ENCODE measurements around the gene DOK5. TPM values are rescaled to one million over a fixed set of nuclear protein-coding genes. Genes with fewer than 3 reads are reported as not detected.

Gene DOK5
- total RNA-seq, 1 experiment from 2014 or later = not detected

DNA sequence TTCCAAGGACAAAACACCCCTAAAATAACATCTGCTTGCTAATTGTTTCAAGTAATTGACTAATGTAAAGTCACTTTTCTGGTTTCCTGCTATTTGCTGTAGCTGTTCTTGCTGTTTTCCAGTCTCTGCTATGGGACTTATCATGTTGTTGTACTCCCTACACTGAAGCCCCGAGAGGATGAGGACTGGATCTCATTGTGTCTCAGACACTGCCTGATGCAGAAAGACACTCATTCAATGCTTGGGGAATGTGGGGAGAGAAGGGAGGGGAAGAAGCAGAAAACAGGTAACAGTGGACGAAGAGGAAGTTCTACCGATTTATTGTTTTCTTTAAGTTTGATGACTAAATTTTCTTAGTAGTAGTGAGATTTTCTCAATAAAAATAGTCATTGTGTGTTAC lies 79.8 kb downstream of the DOK5 start:
- ChIA-PET POLR2A (no interaction called here), CTCF (no interaction called here)
- Histone ChIP-seq H3K4me1 (0 out of 2 replicates have a peak, but pooled peaks cover 4% of the 10 kb centered on the region), H3K4me3 (ENCODE audit: low read depth, low read length) (no peak overlapping the region), H3K9me3 (no peaks in the 10 kb centered on the region), H3K36me3 (ENCODE audit: control insufficient read depth, insufficient read depth, low read length) (no peaks in the 10 kb centered on the region), H3K27me3 (replicated peaks; ENCODE audit: control insufficient read depth, insufficient read depth, low read length) (no peaks in the 10 kb centered on the region)
- H3K36me3 Mint-ChIP-seq (ENCODE audit: insufficient read depth, unreplicated experiment) = no peaks in the 10 kb centered on the region
- TF ChIP-seq, protein P1, sequence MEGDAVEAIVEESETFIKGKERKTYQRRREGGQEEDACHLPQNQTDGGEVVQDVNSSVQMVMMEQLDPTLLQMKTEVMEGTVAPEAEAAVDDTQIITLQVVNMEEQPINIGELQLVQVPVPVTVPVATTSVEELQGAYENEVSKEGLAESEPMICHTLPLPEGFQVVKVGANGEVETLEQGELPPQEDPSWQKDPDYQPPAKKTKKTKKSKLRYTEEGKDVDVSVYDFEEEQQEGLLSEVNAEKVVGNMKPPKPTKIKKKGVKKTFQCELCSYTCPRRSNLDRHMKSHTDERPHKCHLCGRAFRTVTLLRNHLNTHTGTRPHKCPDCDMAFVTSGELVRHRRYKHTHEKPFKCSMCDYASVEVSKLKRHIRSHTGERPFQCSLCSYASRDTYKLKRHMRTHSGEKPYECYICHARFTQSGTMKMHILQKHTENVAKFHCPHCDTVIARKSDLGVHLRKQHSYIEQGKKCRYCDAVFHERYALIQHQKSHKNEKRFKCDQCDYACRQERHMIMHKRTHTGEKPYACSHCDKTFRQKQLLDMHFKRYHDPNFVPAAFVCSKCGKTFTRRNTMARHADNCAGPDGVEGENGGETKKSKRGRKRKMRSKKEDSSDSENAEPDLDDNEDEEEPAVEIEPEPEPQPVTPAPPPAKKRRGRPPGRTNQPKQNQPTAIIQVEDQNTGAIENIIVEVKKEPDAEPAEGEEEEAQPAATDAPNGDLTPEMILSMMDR (IDR thresholded peaks at IDR 0.05; ENCODE audit: insufficient read depth in 1 of 2, low read depth in 1 of 2, low read length in 1 of 2, severe bottlenecking in 1 of 2, unreplicated experiment in 1 of 2) = no peak
- H3K4me3 Mint-ChIP-seq (ENCODE audit: unreplicated experiment) = no peak overlapping the region
- no peak overlapping the region for H3K27ac Mint-ChIP-seq (ENCODE audit: unreplicated experiment)
- BruUV-seq (replicated peaks) = no TSS peak
- no peaks in the 10 kb centered on the region for H3K4me1 Mint-ChIP-seq (ENCODE audit: low read depth, unreplicated experiment)
- no peaks in the 10 kb centered on the region for H3K9me3 Mint-ChIP-seq (ENCODE audit: unreplicated experiment)
- no peak for DNase-seq
- peaks cover 27% of the 10 kb centered on the region for H3K27me3 Mint-ChIP-seq (ENCODE audit: insufficient read depth, unreplicated experiment)
- intact Hi-C loops (cut with micrococcal nuclease; ENCODE audit: unreplicated experiment) = no loop called here

DNA sequence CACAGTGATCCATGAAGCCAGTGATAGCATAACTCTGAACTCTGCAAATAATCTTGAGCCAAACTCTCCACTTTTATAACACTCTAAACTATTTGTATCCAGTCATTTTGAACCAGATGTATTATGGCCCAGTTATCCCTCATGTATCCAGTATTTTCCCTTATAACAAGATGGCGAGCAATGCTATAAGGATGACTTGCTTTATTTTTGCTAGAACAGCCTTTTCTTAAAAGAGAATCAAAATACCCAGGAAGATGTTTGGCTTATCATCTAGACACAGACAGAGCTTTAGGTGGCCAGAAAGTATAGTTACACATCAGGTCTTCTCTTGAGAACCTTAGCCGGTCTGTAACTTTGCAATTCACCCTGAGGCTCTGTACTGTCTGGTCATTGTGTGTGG lies 81.0 kb downstream of the DOK5 start:
- no TSS peak for BruUV-seq (replicated peaks)
- no peaks in the 10 kb centered on the region for H3K27me3 ChIP-seq (replicated peaks; ENCODE audit: control insufficient read depth, insufficient read depth, low read length)
- CTCF ChIA-PET = no interaction called here
- no peak overlapping the region for H3K4me3 ChIP-seq (ENCODE audit: low read depth, low read length)
- POLR2A ChIA-PET = no interaction called here
- Mint-ChIP-seq H3K36me3 (ENCODE audit: insufficient read depth, unreplicated experiment) (no peaks in the 10 kb centered on the region), H3K4me3 (ENCODE audit: unreplicated experiment) (no peak overlapping the region), H3K27ac (ENCODE audit: unreplicated experiment) (no peak overlapping the region), H3K27me3 (ENCODE audit: insufficient read depth, unreplicated experiment) (peaks cover 21% of the 10 kb centered on the region), H3K4me1 (ENCODE audit: low read depth, unreplicated experiment) (no peaks in the 10 kb centered on the region), H3K9me3 (ENCODE audit: unreplicated experiment) (no peaks in the 10 kb centered on the region)
- intact Hi-C loops (cut with micrococcal nuclease; ENCODE audit: unreplicated experiment) = no loop called here
- no peaks in the 10 kb centered on the region for H3K9me3 ChIP-seq
- no peak for DNase-seq
- 0 out of 2 replicates have a peak, but pooled peaks cover 4% of the 10 kb centered on the region for H3K4me1 ChIP-seq
- H3K36me3 ChIP-seq (ENCODE audit: control insufficient read depth, insufficient read depth, low read length) = no peaks in the 10 kb centered on the region
- TF ChIP-seq, protein P1 (IDR thresholded peaks at IDR 0.05; ENCODE audit: insufficient read depth in 1 of 2, low read depth in 1 of 2, low read length in 1 of 2, severe bottlenecking in 1 of 2, unreplicated experiment in 1 of 2) = no peak

DNA sequence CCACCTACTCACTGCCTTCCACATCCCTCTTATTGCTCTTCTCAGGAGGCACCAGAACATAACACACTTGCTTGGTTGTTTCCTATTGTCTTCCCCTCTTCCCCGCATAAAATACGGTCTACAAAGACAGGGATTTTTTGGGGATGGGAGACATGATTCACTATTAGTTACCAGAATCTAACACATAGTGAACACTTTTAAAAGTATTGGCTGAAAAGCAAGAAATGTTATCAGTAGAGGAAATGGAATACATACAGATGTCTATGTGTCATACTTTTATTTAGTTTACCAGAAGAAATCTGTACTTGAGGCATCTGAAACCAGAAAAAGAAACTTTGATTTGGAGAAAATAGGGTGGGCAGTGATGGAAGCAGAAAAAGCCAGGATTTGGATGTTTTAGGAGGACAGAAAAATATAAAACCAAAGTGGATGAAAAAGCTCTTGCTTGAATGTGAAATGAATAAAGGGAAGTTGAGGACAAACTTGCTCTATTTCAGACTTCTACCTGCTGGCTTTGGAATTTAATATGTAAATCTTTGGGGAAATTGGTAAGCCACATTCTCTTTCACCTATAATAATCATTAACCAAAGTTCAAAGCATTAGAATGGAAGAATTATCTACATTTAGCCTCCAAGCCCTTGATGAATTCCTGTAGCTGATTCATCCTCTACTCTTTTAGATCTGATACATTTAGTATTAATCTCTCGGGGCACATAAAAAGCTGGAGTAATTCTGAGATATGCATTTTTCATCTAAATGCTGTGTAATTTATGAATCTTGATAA lies 82.6 kb downstream of the DOK5 start:
- TF ChIP-seq, protein P1 (IDR thresholded peaks at IDR 0.05; ENCODE audit: insufficient read depth in 1 of 2, low read depth in 1 of 2, low read length in 1 of 2, severe bottlenecking in 1 of 2, unreplicated experiment in 1 of 2) = no peak

More for the DNA sequence above, 82.6 kb downstream of the DOK5 start:
- no peak overlapping the region for H3K27ac Mint-ChIP-seq (ENCODE audit: unreplicated experiment)
- DNase-seq = no peak
- H3K36me3 ChIP-seq (ENCODE audit: control insufficient read depth, insufficient read depth, low read length) = no peaks in the 10 kb centered on the region
- intact Hi-C loops (cut with micrococcal nuclease; ENCODE audit: unreplicated experiment) = no loop called here
- BruUV-seq (replicated peaks) = no TSS peak
- peaks cover 19% of the 10 kb centered on the region for H3K27me3 Mint-ChIP-seq (ENCODE audit: insufficient read depth, unreplicated experiment)
- H3K4me1 ChIP-seq = 0 out of 2 replicates have a peak, but pooled peaks cover 4% of the 10 kb centered on the region
- H3K4me3 Mint-ChIP-seq (ENCODE audit: unreplicated experiment) = no peak overlapping the region
- H3K36me3 Mint-ChIP-seq (ENCODE audit: insufficient read depth, unreplicated experiment) = no peaks in the 10 kb centered on the region
- ChIA-PET POLR2A (no interaction called here), CTCF (no interaction called here)
- H3K9me3 Mint-ChIP-seq (ENCODE audit: unreplicated experiment) = no peaks in the 10 kb centered on the region
- no peaks in the 10 kb centered on the region for H3K9me3 ChIP-seq
- no peak overlapping the region for H3K4me3 ChIP-seq (ENCODE audit: low read depth, low read length)
- no peaks in the 10 kb centered on the region for H3K4me1 Mint-ChIP-seq (ENCODE audit: low read depth, unreplicated experiment)
- H3K27me3 ChIP-seq (replicated peaks; ENCODE audit: control insufficient read depth, insufficient read depth, low read length) = no peaks in the 10 kb centered on the region
